ENCODE data around the gene GP2. TPM values are rescaled to one million over a fixed set of nuclear protein-coding genes. Genes with fewer than 3 reads are reported as not detected.

Gene GP2
- total RNA-seq, 4 donors from 2014 or later: 0.98 to 7.8 (median 2.7) TPM

DNA sequence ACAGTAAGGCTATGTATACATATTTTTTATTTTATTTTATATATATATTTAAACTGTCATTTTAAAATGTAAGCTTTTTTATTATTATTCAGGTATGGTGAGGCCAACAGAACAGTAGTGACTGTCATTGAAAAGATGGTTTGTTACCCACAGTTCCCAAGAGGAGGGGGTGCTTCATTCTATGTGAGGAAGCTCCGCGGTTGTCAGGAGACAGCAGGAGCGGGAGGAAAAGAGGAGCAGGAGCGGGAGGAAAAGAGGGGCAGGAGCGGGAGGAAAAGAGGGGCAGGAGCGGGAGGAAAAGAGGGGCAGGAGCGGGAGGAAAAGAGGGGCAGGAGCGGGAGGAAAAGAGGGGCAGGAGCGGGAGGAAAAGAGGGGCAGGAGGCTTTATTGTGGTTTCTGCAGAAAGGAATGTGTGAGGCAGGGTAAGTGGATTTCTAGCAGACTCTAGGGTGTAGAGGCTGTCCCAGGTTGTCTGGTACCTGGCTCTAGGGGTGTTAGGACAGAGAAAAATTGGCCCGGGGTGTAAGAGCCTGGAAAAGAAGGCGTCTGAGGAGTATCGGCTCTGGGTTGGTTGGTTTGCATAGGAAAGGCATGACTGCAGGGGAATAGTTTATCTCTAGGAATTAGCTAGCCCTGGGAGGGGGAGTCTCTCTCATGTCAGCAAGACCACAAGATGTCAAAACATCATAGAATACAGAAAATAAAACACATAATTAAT is 64.0 kb downstream of the GP2 start:
- H3K36me3 ChIP-seq: no peaks in the 10 kb centered on the region
- H3K4me3 ChIP-seq: no peak overlapping the region
- no peaks in the 10 kb centered on the region for H3K27me3 ChIP-seq
- no peaks in the 10 kb centered on the region for H3K4me1 ChIP-seq
- WGBS, 2 donors: 78% methylated on average over 12 of the region's 12 CpGs
- TF ChIP-seq, protein P1, sequence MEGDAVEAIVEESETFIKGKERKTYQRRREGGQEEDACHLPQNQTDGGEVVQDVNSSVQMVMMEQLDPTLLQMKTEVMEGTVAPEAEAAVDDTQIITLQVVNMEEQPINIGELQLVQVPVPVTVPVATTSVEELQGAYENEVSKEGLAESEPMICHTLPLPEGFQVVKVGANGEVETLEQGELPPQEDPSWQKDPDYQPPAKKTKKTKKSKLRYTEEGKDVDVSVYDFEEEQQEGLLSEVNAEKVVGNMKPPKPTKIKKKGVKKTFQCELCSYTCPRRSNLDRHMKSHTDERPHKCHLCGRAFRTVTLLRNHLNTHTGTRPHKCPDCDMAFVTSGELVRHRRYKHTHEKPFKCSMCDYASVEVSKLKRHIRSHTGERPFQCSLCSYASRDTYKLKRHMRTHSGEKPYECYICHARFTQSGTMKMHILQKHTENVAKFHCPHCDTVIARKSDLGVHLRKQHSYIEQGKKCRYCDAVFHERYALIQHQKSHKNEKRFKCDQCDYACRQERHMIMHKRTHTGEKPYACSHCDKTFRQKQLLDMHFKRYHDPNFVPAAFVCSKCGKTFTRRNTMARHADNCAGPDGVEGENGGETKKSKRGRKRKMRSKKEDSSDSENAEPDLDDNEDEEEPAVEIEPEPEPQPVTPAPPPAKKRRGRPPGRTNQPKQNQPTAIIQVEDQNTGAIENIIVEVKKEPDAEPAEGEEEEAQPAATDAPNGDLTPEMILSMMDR (IDR thresholded peaks at IDR 0.05): no peak
- TF ChIP-seq EP300 (IDR thresholded peaks at IDR 0.05) (no peak), POLR2A (IDR thresholded peaks at IDR 0.05) (no peak)
- H3K27ac ChIP-seq: no peak overlapping the region
- peaks cover 0 to 7% (median 0%) of the 10 kb centered on the region in 4 donors for H3K9me3 ChIP-seq
- no peak for DNase-seq (ENCODE audit: low spot score in 2 of 2)

DNA sequence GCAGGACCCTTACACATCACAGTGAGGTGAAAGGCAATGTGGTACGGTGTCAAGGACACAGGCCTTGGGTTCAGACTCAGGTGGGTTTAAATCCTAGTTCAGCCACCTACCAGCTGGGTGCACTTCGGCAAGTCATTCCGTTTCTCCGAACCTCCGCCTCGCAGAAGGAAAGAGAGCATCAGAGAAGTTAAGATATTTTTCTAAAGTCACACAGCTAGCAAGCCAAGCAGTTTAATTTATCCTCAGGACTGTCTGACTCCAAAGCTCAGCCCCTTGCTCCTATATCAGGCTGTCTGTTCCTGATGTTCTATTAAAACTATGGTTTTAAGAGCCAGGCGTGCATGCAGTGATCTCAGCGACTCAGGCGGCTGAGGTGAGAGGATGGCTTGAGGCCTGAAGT is 65.1 kb downstream of the GP2 start:
- Histone ChIP-seq H3K9me3 (peaks cover 0 to 7% (median 0%) of the 10 kb centered on the region in 4 donors), H3K4me3 (no peak overlapping the region), H3K4me1 (no peaks in the 10 kb centered on the region), H3K27ac (no peak overlapping the region), H3K36me3 (no peaks in the 10 kb centered on the region), H3K27me3 (no peaks in the 10 kb centered on the region)
- 91 to 94% methylated on average over 9 of the region's 9 CpGs for WGBS, 2 donors
- no peak for DNase-seq (ENCODE audit: low spot score in 2 of 2)
- no peak for TF ChIP-seq POLR2A (IDR thresholded peaks at IDR 0.05)
- TF ChIP-seq, protein P1 (IDR thresholded peaks at IDR 0.05): no peak
- no peak for TF ChIP-seq EP300 (IDR thresholded peaks at IDR 0.05)

DNA sequence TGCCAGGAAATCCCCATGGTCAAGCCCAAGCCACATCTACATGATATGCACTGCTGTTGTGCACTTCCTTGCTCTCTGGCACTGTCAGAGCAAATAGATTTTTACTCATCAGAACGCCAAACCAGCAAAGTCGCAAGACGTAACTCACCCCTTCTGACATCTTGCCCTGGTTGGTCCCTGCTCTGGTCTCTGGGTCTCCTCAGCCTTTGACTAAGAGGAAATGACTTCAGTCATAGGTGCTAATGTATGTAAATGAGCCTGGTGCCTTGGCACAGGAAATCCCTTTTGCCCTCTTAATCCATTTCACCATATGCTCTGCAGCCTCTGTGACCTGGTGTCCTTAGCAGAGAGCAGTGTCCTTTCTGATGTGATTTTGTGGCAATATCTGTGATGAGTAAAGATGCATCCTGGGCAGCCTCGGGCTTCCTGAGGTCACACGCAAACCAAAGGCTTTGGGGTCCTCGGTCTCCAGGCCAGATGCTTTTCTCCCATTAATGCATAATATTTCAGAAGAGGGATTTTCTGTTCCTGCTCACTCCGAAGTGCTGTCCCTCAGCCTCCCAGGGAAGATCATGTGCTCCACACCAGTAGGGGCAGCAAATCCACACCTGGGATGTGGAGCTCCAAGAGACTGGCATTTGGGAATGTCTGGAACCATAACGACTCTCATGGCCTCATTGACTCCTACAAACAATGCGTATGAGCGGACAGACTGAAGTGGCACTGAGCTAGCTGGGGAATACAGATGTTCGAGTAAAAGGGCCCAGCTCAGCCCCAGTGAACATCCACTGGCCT is 66.9 kb downstream of the GP2 start:
- Histone ChIP-seq H3K4me3 (no peak overlapping the region), H3K4me1 (no peaks in the 10 kb centered on the region), H3K27me3 (no peaks in the 10 kb centered on the region), H3K27ac (no peak overlapping the region), H3K36me3 (no peaks in the 10 kb centered on the region), H3K9me3 (peaks cover 0 to 7% (median 0%) of the 10 kb centered on the region in 4 donors)
- WGBS, 2 donors: 77 to 78% methylated on average over 11 of the region's 11 CpGs
- no peak for TF ChIP-seq EP300 (IDR thresholded peaks at IDR 0.05)
- TF ChIP-seq, protein P1 (IDR thresholded peaks at IDR 0.05): no peak
- no peak for TF ChIP-seq POLR2A (IDR thresholded peaks at IDR 0.05)
- DNase-seq (ENCODE audit: low spot score in 2 of 2): no peak

Other genes with a start within 250 kb of the GP2 start
- gene UMOD, start 25.2 kb upstream of the GP2 start, total RNA-seq: not detected
- not detected for gene PDILT, start 77.2 kb upstream of the GP2 start, total RNA-seq
- gene ACSM5, start 82.0 kb upstream of the GP2 start, total RNA-seq: 10 to 100 TPM; 10.5 to 25.1 (median 20.2) TPM
- not detected for gene ACSM2A, start 124.0 kb upstream of the GP2 start, total RNA-seq
- gene ACSM2B, start 248.9 kb upstream of the GP2 start, total RNA-seq: under 1 TPM in 1 of 4 donors, not detected in 3; 0.21 TPM

Data from tibial nerve (tissue), 4 donors.